B cell (primary cell): ENCODE measurements around the gene PDHX. TPM values are rescaled to one million over a fixed set of nuclear protein-coding genes. Genes with fewer than 3 reads are reported as not detected.

ENCODE experiments used
- ATAC-seq: fragments of 200-7000 bp; cut with Tn5 transposase; one replicate; pipeline ENCODE4 v1.10.0; 2021; ENCODE audit warnings: low read depth, mild to moderate bottlenecking, moderate number of reproducible peaks, moderate library complexity
- CTCF ChIA-PET: fragments of 350-600 bp; sonication (Branson Sonifier 250); formaldehyde crosslinking; loops from one replicate; lab custom pipeline; 2021; ENCODE audit warnings: antibody characterized with exemption, inconsistent platforms; lab: Charles Lee
- POLR2A ChIA-PET: fragments of 350-600 bp; sonication (Branson Sonifier 250); formaldehyde crosslinking; loops from one replicate; lab custom pipeline; 2021; ENCODE audit warnings: antibody characterized with exemption; lab: Charles Lee
- DNase-seq: peaks from one replicate; pipeline ENCODE4 v3.0.0; 2013
- H2AFZ ChIP-seq: 2 replicates; pipeline ENCODE4 v1.6.1; 2012; ENCODE audit warnings: mild to moderate bottlenecking, low read depth, low read length; ENCODE audit not compliant: insufficient read depth, poor library complexity, severe bottlenecking
- H3K27ac ChIP-seq, 2 donors: 1 replicate in 1 of 2; 2 replicates in 1 of 2; pipeline ENCODE4 v1.5.1; 2012 to 2013; ENCODE audit warnings: low read length in 2 of 2, mild to moderate bottlenecking in 2 of 2, moderate library complexity in 1 of 2
- H3K27me3 ChIP-seq, 4 experiments: fragments of 200-600 bp in 1 of 4; sonication (generic) in 1 of 4; replicated peaks in 1 of 4; 1 replicate in 2 of 4; 2 replicates in 2 of 4; pipeline versions ENCODE4 v1.6.1 to v1.7.0; 2013 to 2016; ENCODE audit warnings: low read length in 3 of 4, mild to moderate bottlenecking in 2 of 4, mixed read lengths in 1 of 4, moderate library complexity in 1 of 4; ENCODE audit not compliant: insufficient read depth in 4 of 4, control insufficient read depth in 3 of 4; ENCODE audit errors: control extremely low read depth in 1 of 4
- H3K36me3 ChIP-seq, 2 experiments: replicated peaks in 1 of 2; 1 replicate in 1 of 2; 2 replicates in 1 of 2; pipeline versions ENCODE4 v1.6.1 to v1.7.1; 2013; ENCODE audit warnings: low read length in 1 of 2; ENCODE audit not compliant: insufficient read depth in 2 of 2, control insufficient read depth in 1 of 2; ENCODE audit errors: control extremely low read depth in 1 of 2, extremely low read depth in 1 of 2
- H3K4me1 ChIP-seq, 2 donors: fragments of 200-600 bp in 1 of 2; sonication (generic) in 1 of 2; 1 replicate in 1 of 2; 2 replicates in 1 of 2; pipeline versions ENCODE4 v1.5.1 to v1.6.1; 2013 to 2017; ENCODE audit warnings: low read length in 2 of 2; ENCODE audit not compliant: control insufficient read depth in 2 of 2, insufficient read depth in 2 of 2
- H3K4me2 ChIP-seq: replicated peaks from 2 replicates; pipeline ENCODE3; 2012; ENCODE audit warnings: mild to moderate bottlenecking, low read depth, low read length; ENCODE audit not compliant: poor library complexity, severe bottlenecking
- H3K4me3 ChIP-seq, 5 experiments: fragments of 200-600 bp in 1 of 5; sonication (generic) in 1 of 5; 1 replicate in 3 of 5; 2 replicates in 2 of 5; pipeline versions ENCODE4 v1.5.1 to v1.7.0; 2011 to 2016; ENCODE audit warnings: low read length in 4 of 5, mild to moderate bottlenecking in 4 of 5, low read depth in 2 of 5, control low read depth in 1 of 5, moderate library complexity in 1 of 5; ENCODE audit not compliant: insufficient read depth in 1 of 5; ENCODE audit errors: control extremely low read depth in 1 of 5, extremely low read depth in 1 of 5
- H3K79me2 ChIP-seq: fragments of 200-600 bp; sonication (generic); one replicate; pipeline ENCODE4 v1.6.0; 2016; ENCODE audit warnings: low read length; ENCODE audit not compliant: control insufficient read depth, insufficient read depth
- H3K9ac ChIP-seq: fragments of 200-600 bp; sonication (generic); 2 replicates; pipeline ENCODE4 v1.6.1; 2017; ENCODE audit warnings: mild to moderate bottlenecking, low read length, moderate library complexity
- H3K9me3 ChIP-seq, 3 donors: one replicate each; pipeline versions ENCODE4 v1.6.1 to v1.7.1; 2013; ENCODE audit warnings: low read length in 2 of 3; ENCODE audit not compliant: control insufficient read depth in 2 of 3, insufficient read depth in 1 of 3; ENCODE audit errors: control extremely low read depth in 1 of 3
- H4K20me1 ChIP-seq: 2 replicates; pipeline ENCODE4 v1.6.0; 2012; ENCODE audit warnings: mild to moderate bottlenecking, low read length; ENCODE audit not compliant: insufficient read depth, control insufficient read depth, poor library complexity, severe bottlenecking
- H3K27ac Mint-ChIP-seq: one replicate; pipeline ENCODE4 v1.8.0; 2021; ENCODE audit warnings: mixed read lengths
- H3K27me3 Mint-ChIP-seq: one replicate; pipeline ENCODE4 v1.8.0; 2021; ENCODE audit warnings: mixed read lengths
- H3K4me1 Mint-ChIP-seq: one replicate; pipeline ENCODE4 v1.8.0; 2021; ENCODE audit warnings: mixed read lengths
- H3K4me3 Mint-ChIP-seq: one replicate; pipeline ENCODE4 v1.8.0; 2021; ENCODE audit warnings: mixed read lengths
- H3K9me3 Mint-ChIP-seq: one replicate; pipeline ENCODE4 v1.8.0; 2022; ENCODE audit warnings: mixed read lengths; ENCODE audit not compliant: insufficient read depth
- EZH2 ChIP-seq: IDR thresholded peaks from 2 replicates; pipeline ENCODE4 v1.6.1; 2012; ENCODE audit warnings: borderline replicate concordance, low read depth, mild to moderate bottlenecking, moderate library complexity, low read length; ENCODE audit not compliant: insufficient read depth, poor library complexity, severe bottlenecking
- WGBS: methylation state at CpG from one replicate; pipeline ENCODE4 v1.1.5; 2013; ENCODE audit warnings: missing lambda C conversion rate; ENCODE audit not compliant: insufficient coverage; 5-methylcytosine and 5-hydroxymethylcytosine counted together
- intact Hi-C: fragments of 100-400 bp; cut with micrococcal nuclease; formaldehyde crosslinking; loops from one replicate; pipeline ENCODE4 v1.10.0; 2022
- polyA plus RNA-seq: library from polyadenylated mRNA; depleted of rRNA; stranded (reverse); fragments of >200 nt; gene quantifications from 2 replicates; pipeline ENCODE4 v1.2.3, GENCODE V29; 2012
- total RNA-seq, 2 donors: library from RNA; stranded (reverse); fragments of 120-200 nt in 1 of 2; gene quantifications; 1 replicate in 1 of 2; 2 replicates in 1 of 2; pipeline versions ENCODE4 v1.2.3 to v1.2.4, GENCODE V29; 2013 to 2022
- TF ChIP-seq, protein P1 (sequence below): fragments of 200-600 bp; IDR thresholded peaks from one replicate; pipeline ENCODE4 v1.8.0; 2022; ENCODE audit warnings: antibody characterized with exemption, mild to moderate bottlenecking

The PDHX gene
- total and polyA plus RNA-seq, 2 donors (not counting 1 experiment from before 2014, with no cell fraction given): 6.2 to 35.4 TPM

DNA sequence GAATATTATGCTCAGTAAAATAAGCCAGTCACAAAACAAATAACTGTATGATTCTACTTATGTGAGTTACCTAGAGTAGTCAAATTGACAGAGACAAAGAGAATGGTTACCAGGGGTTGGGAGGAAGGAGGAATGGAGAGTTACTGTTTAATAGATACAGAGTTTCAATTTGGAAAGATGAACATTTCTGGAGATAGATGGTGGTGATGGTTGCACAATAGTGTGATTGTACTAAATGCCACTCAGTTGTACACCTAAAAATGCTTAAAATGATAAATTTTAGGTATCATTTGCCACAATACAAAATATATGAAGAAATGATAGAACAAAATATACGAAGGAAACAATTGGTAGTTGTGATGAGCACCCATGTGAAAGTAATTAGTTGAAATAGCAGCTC lies 43.4 kb downstream of the PDHX start:
- no peak overlapping the region for H3K4me3 ChIP-seq
- CTCF ChIA-PET: interaction anchor here (1.2 kb wide), 1 partner anchor 16 kb away, joined by 5 read pairs; no protein-coding TSS in a partner anchor
- H3K4me1 Mint-ChIP-seq: no peaks in the 10 kb centered on the region
- H2AFZ ChIP-seq: no peak overlapping the region
- no peak for DNase-seq
- H3K4me2 ChIP-seq: no peak overlapping the region
- TF ChIP-seq EZH2: no peak
- TF ChIP-seq, protein P1, sequence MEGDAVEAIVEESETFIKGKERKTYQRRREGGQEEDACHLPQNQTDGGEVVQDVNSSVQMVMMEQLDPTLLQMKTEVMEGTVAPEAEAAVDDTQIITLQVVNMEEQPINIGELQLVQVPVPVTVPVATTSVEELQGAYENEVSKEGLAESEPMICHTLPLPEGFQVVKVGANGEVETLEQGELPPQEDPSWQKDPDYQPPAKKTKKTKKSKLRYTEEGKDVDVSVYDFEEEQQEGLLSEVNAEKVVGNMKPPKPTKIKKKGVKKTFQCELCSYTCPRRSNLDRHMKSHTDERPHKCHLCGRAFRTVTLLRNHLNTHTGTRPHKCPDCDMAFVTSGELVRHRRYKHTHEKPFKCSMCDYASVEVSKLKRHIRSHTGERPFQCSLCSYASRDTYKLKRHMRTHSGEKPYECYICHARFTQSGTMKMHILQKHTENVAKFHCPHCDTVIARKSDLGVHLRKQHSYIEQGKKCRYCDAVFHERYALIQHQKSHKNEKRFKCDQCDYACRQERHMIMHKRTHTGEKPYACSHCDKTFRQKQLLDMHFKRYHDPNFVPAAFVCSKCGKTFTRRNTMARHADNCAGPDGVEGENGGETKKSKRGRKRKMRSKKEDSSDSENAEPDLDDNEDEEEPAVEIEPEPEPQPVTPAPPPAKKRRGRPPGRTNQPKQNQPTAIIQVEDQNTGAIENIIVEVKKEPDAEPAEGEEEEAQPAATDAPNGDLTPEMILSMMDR: no peak
- no peaks in the 10 kb centered on the region for H3K27me3 ChIP-seq
- no peaks in the 10 kb centered on the region for H3K79me2 ChIP-seq
- H3K27ac ChIP-seq: no peak overlapping the region
- POLR2A ChIA-PET: no interaction called here
- no peak for ATAC-seq
- H3K9me3 Mint-ChIP-seq: no peaks in the 10 kb centered on the region
- no peaks in the 10 kb centered on the region for H3K9me3 ChIP-seq
- no peaks in the 10 kb centered on the region for H3K4me1 ChIP-seq
- no peaks in the 10 kb centered on the region for H3K27me3 Mint-ChIP-seq
- intact Hi-C loops: no loop called here
- no peak overlapping the region for H3K27ac Mint-ChIP-seq
- no peak overlapping the region for H3K9ac ChIP-seq
- peaks cover 7% of the 10 kb centered on the region in 2 experiments for H3K36me3 ChIP-seq
- no peaks in the 10 kb centered on the region for H4K20me1 ChIP-seq
- WGBS: no CpG with 5 or more reads among the region's 1 CpG
- H3K4me3 Mint-ChIP-seq: no peak overlapping the region

- intact Hi-C loops: no loop called here
- no peak overlapping the region for H2AFZ ChIP-seq
- no peak overlapping the region for H3K4me3 ChIP-seq
- no peaks in the 10 kb centered on the region for H3K79me2 ChIP-seq
- H3K27me3 ChIP-seq: no peaks in the 10 kb centered on the region
- WGBS: no CpG with 5 or more reads among the region's 4 CpGs
- Mint-ChIP-seq H3K27me3 (no peaks in the 10 kb centered on the region), H3K27ac (no peak overlapping the region), H3K9me3 (no peaks in the 10 kb centered on the region), H3K4me3 (no peak overlapping the region), H3K4me1 (no peaks in the 10 kb centered on the region)
- H4K20me1 ChIP-seq: no peaks in the 10 kb centered on the region
- H3K4me2 ChIP-seq: no peak overlapping the region
- TF ChIP-seq EZH2: no peak
- TF ChIP-seq, protein P1: no peak
- ChIA-PET CTCF (interaction anchor here (0.7 to 1.2 kb wide), 2 partner anchors 15 to 277 kb away, joined by 3 to 5 read pairs; no protein-coding TSS in a partner anchor), POLR2A (no interaction called here)
- DNase-seq (no peak), ATAC-seq (no peak)
- H3K27ac ChIP-seq: no peak overlapping the region
- no peaks in the 10 kb centered on the region for H3K4me1 ChIP-seq
- peaks cover 7 to 8% of the 10 kb centered on the region in 2 experiments for H3K36me3 ChIP-seq
- no peaks in the 10 kb centered on the region for H3K9me3 ChIP-seq
- no peak overlapping the region for H3K9ac ChIP-seq
Measured at GRCh38 chr11:34960277-34960676, 43.9 kb downstream of the PDHX start.
